ENCODE measurements around the gene CCHCR1. TPM values are rescaled to one million over a fixed set of nuclear protein-coding genes. Genes with fewer than 3 reads are reported as not detected.

CCHCR1 gene
- total RNA-seq, 3 donors from 2014 or later: 10.9 to 17.1 (median 17.0) TPM

GRCh38 chr6:31139599-31139998 is 18.0 kb downstream of the CCHCR1 start:
- intact Hi-C loops (cut with DNase I; ENCODE audit: low total_unique reads): no loop called here
- Histone ChIP-seq H3K27me3 (no peaks in the 10 kb centered on the region), H3K4me3 (no peak overlapping the region), H3K36me3 (no peaks in the 10 kb centered on the region), H3K27ac (no peak overlapping the region), H3K9me3 (no peaks in the 10 kb centered on the region), H3K4me1 (no peaks in the 10 kb centered on the region)
- TF ChIP-seq POLR2A (IDR thresholded peaks at IDR 0.05): no peak
- TF ChIP-seq POLR2AphosphoS5 (IDR thresholded peaks at IDR 0.05): no peak
- TF ChIP-seq CTCF (IDR thresholded peaks at IDR 0.05): no peak
- peak in 1 of 2 donors; percentile 51 for DNase-seq (ENCODE audit: low spot score in 2 of 2)

DNA sequence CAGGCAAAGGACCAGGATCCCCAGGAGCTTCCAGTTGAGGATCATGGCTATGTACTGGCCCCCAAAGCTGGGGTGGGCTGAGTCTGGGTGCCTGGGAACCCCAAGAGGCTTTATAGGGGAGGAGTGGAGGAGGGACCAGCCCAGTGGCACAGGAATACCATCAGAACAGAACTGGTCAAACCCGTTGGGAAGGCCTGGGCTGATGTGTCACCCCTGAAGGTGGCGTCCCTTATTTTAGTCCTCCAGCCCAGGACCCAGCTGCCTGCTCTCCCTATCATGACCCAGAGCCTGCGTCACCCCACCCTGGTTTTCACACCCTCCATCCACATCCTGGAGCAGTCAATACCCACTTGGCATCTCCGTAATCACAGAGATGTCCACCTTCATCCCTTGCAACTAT is 18.6 kb downstream of the CCHCR1 start, which contains the start of gene PSORS1C2:
TSS of gene PSORS1C2 (minus strand) at position 85 of the 400 bp plus-strand sequence. CDS start at position 45, 40 bp downstream.
- no peaks in the 10 kb centered on the region for H3K4me1 ChIP-seq
- no peaks in the 10 kb centered on the region for H3K36me3 ChIP-seq
- no peaks in the 10 kb centered on the region for H3K27me3 ChIP-seq
- intact Hi-C loops (cut with DNase I; ENCODE audit: low total_unique reads): no loop called here
- no peak for DNase-seq (ENCODE audit: low spot score in 2 of 2)
- TF ChIP-seq CTCF (IDR thresholded peaks at IDR 0.05) (no peak), POLR2A (IDR thresholded peaks at IDR 0.05) (no peak), POLR2AphosphoS5 (IDR thresholded peaks at IDR 0.05) (no peak)
- peak within 1 kb of the TSS in 1 of 2 donors; percentile 54 for H3K27ac ChIP-seq
- peak within 1 kb of the TSS in 2 of 3 donors; percentile 37 to 56 for H3K4me3 ChIP-seq
- H3K9me3 ChIP-seq: no peaks in the 10 kb centered on the region

DNA sequence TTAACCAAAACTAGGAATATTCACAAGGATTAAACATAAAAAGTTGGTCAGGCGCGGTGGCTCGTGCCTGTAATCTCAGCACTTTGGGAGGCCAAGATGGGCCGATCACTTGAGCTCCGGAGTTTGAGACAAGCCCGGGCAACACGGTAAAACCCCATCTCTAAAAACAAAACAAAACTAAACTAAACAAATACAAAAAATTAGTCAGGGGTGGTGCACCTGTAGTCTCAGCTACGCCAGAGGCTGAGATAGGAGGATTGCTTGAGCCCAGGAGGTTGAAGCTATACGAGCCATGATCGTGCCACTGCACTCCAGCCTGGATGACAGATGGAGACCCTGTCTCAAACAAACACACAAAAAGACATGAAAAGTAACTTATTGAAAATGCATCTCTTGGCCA is 21.9 kb downstream of the CCHCR1 start:
- TF ChIP-seq POLR2AphosphoS5 (IDR thresholded peaks at IDR 0.05) (no peak), POLR2A (IDR thresholded peaks at IDR 0.05) (no peak), CTCF (IDR thresholded peaks at IDR 0.05) (no peak)
- Histone ChIP-seq H3K4me1 (no peaks in the 10 kb centered on the region), H3K36me3 (no peaks in the 10 kb centered on the region), H3K27ac (no peak overlapping the region), H3K4me3 (no peak overlapping the region), H3K27me3 (no peaks in the 10 kb centered on the region), H3K9me3 (no peaks in the 10 kb centered on the region)
- intact Hi-C loops (cut with DNase I; ENCODE audit: low total_unique reads): no loop called here
- DNase-seq (ENCODE audit: low spot score in 2 of 2): no peak

GRCh38 chr6:31132806-31133205 is 24.8 kb downstream of the CCHCR1 start:
- TF ChIP-seq POLR2A (IDR thresholded peaks at IDR 0.05): no peak
- TF ChIP-seq POLR2AphosphoS5 (IDR thresholded peaks at IDR 0.05): no peak
- no peak for TF ChIP-seq CTCF (IDR thresholded peaks at IDR 0.05)
- no peaks in the 10 kb centered on the region for H3K4me1 ChIP-seq
- no peaks in the 10 kb centered on the region for H3K27me3 ChIP-seq
- no peak for DNase-seq (ENCODE audit: low spot score in 2 of 2)
- H3K9me3 ChIP-seq: no peaks in the 10 kb centered on the region
- no peaks in the 10 kb centered on the region for H3K36me3 ChIP-seq
- intact Hi-C loops (cut with DNase I; ENCODE audit: low total_unique reads): no loop called here
- no peak overlapping the region for H3K4me3 ChIP-seq
- H3K27ac ChIP-seq: no peak overlapping the region

- H3K9me3 ChIP-seq: no peaks in the 10 kb centered on the region
- H3K4me1 ChIP-seq: no peaks in the 10 kb centered on the region
- no peaks in the 10 kb centered on the region for H3K36me3 ChIP-seq
- no peak overlapping the region for H3K4me3 ChIP-seq
- TF ChIP-seq POLR2A (IDR thresholded peaks at IDR 0.05) (no peak), POLR2AphosphoS5 (IDR thresholded peaks at IDR 0.05) (no peak), CTCF (IDR thresholded peaks at IDR 0.05) (no peak)
- no peaks in the 10 kb centered on the region for H3K27me3 ChIP-seq
- DNase-seq (ENCODE audit: low spot score in 2 of 2): no peak
- no peak overlapping the region for H3K27ac ChIP-seq
- intact Hi-C loops (cut with DNase I; ENCODE audit: low total_unique reads): no loop called here
Observed at GRCh38 chr6:31131595-31131994, 26.0 kb downstream of the CCHCR1 start.
